Measurements from ENCODE around the gene TAPT1. TPM values are rescaled to one million over a fixed set of nuclear protein-coding genes. Genes with fewer than 3 reads are reported as not detected.

The TAPT1 gene
- polyA plus RNA-seq, 10 donors, result 23.6 to 43.0 (median 33.6) TPM

DNA sequence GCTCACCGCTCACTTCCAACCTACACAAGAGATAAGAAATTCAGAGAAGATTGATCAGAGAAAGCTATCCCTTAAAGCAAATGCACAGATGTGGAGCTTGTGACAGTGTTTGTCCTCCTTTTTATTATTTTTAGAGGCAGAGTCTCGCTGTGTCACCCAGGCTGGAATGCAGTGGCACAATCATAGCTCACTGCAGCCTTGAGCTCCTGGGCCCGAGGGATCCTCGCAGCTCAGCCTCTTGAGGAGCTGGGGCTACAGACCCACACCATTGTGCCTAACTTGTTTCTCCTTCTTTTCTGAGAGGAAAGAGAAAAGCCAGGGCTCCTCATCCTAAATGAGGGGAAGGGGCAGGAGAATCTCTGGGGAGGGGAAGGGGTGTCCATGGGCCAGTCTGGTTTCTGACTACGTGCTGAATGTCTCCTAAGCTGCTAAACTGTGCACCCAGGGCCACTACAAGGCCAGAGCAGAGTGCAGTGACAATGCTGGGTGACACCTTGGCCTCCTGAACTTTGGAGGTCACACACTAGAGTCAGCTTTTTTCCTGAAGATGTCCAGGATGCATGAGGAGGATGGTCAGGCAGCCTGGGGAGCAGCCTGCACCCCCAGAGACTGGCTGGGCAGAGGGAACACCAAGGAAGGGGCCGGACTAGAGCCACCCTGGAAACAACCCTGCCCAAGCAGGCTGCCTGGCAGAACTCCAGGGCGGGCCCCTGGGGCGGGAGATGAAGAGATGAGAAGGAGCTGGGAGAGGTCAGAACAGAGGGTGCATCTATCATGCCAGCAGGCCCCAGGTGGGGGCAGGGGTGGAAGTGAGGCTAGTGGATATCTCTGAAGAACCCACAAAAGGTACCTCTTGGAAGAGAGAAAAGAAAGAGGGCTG lies 87.0 kb downstream of the TAPT1 start:
- DNase-seq, result no peak

DNA sequence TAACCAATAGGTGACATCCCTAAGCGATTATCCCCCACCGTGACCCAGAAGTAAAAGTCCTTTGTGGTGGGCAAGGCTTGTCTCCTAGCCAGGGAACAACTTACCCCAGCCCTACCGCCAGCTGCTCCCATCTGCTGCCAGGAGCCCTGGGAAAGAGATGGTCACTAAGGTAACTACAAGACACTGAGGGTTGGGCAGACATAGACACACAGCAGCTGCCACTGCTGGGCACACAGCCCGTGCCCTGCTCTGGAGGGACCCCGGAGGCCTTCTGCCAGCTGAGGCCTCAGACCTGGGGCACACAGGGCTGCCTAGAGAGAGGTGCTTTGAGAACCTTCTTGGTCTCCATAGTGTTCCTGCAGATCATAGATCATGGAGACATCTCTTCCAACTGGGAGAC lies 89.4 kb downstream of the TAPT1 start:
- DNase-seq, result peak; percentile 62 to 80 (median 65)

DNA sequence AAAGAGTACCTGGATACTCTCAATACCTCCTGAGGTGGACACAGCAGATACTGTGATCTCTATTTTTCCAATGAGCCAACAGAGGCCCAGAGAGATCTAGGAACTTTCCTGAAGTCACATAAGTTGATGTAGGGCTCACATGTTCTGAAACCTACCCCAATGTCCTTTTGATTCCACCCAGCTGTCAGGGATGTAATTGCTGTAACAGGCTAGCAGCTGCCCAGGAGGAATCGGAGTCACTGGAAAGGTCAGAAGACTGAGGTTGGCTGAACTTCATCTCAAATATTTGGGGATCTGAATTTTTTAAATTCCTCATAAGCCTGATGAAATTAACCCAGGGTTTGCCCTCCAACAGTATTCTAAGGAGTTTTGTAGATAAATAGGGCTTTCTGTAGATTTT lies 90.0 kb downstream of the TAPT1 start:
- DNase-seq, result peak in 2 of 3 donors; percentile 48 to 49

DNA sequence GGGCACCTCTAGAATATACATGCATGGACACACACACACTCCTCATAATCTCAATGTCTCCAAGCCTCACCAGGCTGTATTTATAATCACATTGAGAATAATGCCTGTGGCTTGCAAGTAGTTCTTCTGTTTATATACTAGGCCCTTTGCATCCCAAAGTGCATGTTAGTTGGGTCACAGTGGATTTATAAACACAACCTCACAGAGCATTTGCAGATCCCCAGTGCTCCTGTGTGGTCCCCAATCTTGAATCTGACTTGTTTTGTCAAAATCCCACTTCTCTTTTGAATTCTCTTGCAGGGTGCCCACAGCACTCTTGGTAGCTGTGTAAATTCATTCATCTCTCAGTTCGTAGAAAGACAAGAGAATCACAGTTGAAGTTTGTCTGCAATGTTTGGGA lies 92.9 kb downstream of the TAPT1 start:
- no peak for DNase-seq

DNA sequence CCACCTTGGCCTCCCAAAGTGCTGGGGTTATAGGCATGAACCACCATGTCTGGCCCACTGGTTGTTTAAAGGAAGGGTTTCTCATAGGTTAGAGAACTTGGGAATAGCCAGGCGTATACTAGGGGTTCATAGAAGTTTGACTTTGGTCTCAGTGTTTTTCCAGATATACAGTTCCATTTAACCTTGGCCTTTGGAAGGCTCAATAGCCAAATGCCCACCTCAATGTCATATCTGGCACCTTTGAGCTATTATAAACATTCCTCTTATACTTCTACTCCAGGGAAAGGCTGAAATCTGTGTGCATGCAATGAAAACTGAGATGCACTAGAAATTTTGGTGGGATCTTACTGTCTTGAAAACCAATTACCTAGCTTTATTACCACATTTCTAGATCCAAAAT lies 95.0 kb downstream of the TAPT1 start:
- DNase-seq, result no peak

DNA sequence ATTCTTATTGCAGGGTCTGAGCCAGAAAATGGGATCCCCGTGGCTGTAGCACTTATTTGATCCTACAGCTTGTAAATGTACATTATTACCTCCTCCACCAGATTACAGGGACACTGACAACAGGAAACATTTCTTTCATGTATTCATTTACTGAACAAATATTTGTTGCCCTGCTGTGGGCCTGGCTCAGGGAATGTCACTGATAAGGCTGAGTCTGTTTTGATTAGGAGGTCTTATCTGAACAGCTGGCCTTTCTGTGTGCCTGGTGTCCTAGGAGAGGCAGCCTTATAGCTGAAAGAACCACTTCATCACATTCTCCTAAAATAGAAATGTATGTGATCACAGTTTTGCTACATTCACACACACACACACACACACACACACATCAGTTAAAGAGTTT lies 96.9 kb downstream of the TAPT1 start:
- no peak for DNase-seq

DNA sequence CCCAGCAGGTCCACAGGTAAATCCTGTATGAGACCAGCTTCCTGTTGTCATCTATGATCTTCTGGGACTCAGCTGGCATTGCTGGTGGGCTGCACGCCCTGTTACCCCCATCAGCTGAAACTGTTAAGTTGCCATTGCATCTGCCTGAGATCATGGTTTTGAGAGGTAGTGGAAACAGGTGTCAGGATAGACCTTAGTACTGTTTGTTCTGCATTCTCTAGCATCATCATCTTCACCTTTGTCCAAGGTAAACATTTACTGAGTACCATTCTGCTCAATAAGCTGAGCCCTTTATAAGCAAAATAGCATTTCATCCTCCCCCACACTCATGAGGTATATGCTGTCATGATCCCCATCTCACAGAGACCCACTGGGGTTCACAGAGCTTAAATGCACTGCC lies 99.6 kb downstream of the TAPT1 start:
- no peak for DNase-seq

DNA sequence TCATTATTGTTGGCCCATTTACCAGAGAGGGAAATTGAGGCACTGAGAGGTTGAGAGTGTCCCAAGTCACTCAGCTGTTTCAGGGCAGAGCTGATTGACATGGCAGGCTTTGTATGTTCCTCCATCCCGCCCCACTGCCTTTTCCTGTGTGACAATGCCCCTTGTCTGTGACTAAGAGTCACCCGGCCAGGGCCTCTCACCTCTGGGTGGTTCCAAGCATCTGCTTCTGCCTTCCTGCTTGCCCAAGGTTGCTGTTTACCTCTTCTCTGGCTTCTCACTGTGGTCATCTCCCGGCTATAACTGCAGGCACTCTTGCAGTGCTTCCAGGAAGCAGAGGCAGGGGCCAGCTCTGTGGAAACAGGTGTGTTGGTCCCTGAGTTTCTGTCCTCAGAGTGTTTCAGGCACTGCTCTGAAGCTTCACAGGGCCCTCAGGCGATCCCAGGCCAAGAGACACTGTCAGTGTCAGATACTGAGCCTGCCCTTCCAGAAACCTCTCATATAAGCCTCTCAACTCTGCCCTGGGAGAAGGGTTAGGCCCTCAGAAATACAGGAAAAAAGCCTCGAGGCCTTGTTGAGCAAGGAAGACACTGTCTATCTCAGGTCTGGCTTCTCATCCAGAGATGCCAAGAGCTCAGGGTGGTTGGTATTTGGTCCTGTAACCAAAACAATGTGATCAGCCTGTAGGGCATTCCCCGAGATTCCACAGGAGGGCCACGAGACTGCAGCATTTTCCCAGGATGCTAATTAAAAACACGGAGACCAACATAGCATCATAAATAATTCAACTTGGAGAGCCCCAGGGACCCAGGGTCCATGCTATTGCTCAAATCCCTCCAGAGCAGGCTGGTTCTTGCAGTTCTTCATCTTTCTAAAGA lies 100.5 kb downstream of the TAPT1 start:
- no peak for DNase-seq

DNA sequence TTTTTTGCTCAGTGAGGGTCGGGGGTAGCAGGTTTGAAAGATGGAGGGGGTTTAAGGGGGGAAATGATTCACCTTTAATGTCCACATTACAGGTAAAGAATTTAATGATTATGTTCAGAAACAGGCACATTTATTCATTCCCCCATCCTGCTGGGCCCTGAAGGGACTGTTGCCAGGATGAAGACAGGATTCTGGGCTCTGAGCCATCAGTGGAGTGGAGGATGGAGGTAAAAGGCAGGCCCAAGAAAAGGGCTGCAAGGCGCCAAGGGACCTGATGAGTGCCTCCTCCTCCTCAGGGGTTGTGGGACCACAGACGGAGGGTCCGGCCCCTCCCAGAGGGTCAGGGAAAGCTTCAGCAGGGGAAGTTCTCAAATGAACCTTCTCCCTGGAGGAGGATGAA lies 102.0 kb downstream of the TAPT1 start:
- no peak for DNase-seq

DNA sequence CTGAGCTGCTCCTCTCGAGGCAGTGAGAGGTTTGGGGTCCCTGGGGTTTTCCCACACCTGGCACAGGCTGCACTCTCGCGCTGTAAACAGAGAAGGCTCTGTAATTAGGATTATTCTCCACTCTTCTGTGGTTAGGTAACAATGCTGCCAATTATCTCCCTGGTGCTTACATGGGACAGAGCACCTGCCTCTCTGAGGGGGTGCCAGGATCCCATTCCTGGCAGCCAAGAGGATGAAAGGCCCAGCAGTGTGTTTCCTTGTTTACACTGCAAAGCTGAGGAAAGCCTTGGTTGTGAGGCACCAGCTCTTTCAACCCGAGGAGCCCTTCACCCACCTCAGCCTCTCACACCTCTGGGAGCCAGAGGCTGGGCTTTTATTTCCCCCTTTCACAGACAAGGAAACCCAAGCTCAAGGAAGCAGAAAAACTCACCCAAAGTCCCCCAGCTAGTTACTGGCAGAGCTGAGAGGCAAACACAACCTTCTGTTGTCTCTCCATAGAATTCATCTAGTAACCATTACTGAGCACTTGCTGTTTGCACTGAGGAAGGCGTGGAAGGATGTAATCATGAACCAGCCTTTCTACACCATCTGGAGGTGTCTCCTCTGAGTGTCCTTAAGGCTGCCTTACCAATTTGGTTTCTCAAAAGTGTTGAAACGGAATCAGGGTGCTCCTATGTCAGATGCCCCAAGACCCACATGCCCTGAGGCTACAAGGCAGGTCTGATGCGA lies 102.8 kb downstream of the TAPT1 start:
- peak in 1 of 3 donors; percentile 28 for DNase-seq

DNA sequence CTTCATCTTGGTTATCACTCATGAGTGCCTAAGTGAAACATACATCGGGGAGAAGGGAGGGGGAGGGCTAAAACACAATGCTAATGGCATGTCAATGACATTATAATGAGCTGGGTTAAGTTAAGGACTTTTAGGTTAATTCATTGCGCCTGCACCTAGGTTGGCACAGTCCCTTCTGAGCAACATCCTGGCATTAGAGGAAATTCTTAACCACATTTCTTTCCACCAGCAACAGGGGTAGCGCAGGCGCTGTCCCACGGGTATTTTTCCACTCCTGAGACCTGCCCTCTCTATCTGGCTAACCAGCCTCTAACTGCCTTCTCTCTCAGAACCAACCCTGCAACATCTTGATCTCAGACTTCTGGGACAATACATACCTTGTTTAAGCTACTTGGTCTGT lies 103.5 kb downstream of the TAPT1 start:
- DNase-seq, result no peak

DNA sequence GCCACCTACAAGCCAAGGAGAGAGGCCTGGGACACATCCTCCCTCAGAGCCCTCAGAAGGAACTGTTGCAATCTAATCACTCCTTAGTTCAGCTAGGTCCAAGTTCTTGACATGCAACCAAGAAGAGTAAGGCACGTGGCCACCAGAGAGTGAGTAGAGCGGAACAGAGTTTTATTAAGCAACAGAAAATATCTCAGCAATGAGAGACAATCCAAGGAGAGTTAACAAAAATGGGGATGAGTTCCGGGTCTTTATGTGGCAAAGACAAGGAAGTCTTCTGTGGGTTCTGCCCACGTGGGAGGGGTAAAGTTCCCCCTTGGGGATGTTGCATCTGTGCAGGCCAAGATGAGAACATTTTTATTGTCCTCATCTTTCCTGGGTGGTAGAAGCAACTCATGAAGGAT lies 104.0 kb downstream of the TAPT1 start:
- DNase-seq, result no peak

DNA sequence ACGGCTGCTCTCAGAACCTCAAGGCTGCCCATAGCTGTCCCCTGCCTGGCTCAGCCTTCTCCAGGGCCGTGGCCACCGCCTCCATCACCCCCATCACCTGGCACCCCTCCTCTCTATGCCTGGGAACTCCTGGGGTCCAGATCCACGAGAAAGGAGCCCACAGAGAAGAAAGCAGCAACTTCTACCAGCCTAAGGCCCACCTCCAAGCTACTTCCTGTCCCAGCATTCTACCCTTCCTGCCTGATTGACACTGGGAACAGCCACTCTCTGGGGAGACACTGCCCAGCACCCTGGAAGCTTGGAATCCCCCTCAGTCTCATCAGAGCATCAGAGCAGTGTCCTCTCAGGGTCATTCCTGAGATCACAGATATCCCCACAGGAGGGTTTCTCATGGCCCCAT lies 105.6 kb downstream of the TAPT1 start:
- no peak for DNase-seq

DNA sequence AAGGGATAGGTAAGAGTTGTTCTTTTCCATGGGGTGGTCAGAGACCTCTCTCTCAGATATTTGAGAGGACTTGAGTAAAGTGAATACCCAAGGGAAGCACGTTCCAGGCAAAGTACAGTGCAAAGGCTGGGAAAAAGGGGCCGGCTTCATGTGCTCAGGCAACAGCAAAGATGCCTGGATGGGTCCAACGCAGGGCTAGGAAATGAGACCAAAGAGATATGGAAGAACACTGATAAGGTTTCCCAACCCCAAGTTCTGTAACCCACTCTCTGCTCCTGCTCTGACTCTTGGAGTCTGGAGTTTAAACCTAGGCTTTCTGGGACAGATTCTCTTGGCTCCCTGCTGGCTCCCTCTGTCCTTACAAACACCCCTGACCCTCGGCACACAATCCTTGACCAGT lies 106.3 kb downstream of the TAPT1 start:
- no peak for DNase-seq

DNA sequence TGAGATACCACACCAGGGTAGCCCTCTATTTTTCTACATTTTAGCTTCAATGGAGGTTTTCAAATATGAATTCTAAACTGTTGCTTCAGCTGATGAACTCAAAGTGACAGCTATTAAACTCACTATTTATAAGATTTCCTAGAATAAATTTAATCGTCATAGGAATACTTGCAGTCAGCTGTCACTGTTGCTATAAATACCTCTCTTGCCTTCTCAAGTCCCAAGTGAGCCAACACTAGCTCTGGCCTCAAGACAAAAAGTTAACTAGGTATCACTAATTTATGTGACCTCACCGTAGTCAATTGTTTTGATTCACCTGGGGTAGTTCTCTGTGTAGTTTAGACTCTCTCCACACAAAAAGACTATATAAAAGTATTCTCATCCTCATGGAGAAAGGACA lies 108.2 kb downstream of the TAPT1 start:
- peak in 2 of 3 donors; percentile 23 to 44 for DNase-seq

DNA sequence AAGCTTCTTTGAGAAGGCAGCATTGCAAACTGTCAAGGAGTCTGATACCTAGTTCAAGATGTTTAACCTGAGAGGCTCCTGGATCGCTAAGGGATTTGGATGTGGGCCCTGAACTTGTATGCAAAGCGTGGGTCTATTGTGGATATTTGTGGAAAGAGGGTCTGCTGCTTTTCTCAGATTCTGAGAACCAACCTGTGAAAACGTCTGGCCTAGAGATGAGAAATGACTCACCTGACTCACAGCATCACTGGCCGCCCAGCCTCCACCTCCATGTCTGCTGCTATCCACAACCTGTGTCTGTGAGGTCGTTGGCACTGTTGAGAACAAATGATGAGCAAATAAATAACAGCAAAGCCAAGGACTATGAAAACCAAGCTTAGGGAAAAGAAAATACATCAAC lies 109.1 kb downstream of the TAPT1 start:
- no peak for DNase-seq

DNA sequence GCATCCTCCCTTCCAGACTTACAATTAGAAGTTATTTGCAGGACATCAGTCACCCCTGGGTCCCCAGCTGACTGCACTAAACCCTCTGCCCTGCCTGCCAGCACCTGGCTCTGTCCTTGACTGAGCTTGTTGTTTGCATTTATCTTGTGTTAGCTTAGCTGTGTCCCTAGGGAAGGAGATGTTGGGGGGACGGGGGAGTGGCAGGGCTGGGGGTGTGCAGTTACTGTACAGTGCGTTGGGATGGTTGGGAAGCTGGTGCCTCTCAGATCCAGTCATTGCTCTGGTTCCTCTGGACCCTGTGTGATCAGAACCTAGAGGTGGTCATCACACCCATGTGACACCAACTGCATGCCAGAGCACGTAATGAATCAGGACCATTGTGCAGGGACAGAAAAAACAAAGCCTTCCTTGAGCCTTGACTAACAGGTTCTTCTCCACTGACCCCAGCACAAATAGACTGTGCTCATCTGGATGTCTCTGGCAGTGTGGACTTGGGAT lies 109.7 kb downstream of the TAPT1 start:
- DNase-seq, result no peak

DNA sequence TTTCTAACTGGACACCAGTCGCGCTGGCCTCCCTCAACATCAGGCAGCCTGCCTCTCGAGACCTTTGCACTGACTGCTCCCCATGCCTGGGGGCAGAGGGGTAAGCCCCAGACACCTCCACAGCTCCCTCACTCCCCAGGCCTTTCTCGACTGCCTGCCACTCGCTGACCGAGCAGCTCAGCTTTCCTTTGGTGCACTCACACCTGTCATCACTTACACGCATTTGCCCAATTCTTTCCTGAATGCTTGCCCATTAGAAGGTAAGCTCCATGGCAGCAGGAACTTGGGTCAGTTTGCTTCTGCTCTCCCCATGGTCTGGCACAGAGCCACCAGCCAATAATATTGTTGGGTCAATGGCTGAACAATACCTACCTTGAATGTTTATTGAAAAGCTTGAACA lies 110.3 kb downstream of the TAPT1 start:
- no peak for DNase-seq

DNA sequence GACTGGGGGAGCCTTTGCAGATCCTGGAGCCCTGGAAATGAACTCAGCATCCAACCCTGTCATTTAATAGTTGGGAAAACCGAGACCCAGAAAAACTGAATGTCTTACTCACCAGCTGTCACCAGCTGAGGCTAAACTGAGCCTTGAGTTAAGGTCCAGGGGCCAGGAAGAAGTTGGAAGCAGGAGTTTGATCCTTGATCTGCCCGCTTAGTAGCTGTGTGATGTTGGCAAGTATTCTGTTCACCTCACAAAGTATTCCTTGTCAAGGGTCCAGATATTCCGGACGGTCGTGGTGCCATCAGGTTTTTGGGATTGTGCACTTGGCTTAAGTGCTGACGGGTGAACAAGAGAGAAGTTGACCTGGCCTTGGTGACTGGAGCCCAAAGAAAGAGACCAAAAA lies 111.7 kb downstream of the TAPT1 start:
- no peak for DNase-seq

DNA sequence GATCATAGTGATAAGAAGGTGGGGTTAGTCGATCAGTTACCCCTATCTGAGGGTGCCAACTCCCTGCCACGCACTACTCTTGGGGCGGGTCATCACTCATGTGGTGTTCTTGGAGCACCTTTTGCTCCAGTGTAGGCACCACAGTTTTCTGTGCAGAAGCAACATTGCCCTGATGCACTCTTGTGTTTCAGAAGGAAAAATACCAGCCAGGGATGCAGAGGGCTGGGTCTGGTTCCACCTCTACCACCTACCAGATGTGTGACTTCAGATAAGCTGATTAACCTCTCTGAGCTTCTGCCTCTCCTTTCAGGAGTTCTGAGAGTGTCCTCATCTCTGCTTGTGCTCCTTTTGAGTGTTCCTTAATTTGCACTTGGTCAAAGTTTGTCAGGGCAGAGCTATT lies 112.5 kb downstream of the TAPT1 start:
- DNase-seq, result no peak

DNA sequence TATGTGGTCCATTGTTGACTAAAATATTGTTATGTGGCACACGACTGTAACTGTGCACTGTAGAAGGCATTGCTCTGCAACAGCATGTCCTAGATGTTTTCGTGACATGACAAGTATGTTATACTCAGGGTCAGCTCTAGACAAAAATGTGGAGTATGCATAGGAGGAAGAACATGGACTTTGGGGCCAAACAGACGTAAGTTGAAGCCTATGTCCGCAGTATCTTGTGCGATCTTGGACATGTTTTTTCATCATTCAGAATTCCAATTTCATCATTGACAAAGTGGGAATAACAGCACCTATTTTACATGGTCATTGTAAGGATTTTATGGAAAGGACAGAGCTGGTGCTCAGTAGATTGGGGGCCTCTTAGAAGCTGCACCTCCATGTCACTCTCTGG lies 114.7 kb downstream of the TAPT1 start:
- DNase-seq, result no peak

DNA sequence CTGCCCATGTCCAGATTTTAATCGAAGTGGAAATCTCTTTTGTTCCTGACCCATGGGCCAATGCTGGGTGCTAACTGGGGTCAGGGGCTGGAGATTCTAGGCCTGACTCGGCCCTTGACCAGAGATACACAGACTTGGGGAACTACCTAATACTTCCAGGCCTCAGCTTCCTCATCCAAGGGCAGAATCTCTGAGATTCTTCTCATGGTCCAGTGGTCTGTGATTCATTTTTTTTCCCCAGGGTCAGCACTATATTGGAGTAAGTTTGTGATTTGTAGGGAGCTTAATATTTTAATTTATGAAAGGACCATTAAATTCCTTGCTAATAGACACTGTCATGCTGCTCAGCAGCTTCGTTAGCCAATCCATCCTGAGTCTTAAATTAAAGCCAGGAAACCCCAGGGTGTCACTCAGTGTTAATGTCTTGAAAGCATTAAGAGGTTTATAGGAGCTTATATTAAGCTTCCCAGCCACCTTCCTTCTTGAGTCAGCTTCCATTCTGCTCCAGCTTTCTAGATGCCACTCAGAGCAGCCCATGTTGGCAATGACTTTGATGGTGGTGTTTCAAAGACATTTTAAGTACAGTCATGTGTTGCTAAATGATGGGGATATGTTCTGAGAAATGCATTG lies 115.5 kb downstream of the TAPT1 start:
- DNase-seq, result no peak
